HG02870 (cell line): ENCODE data around the gene CARD19.

Source experiments
- ATAC-seq: cut with Tn5 transposase; IDR thresholded peaks from one replicate; pipeline ENCODE4 v1.9.1; 2021; ENCODE audit warnings: mild to moderate bottlenecking, moderate library complexity; ENCODE audit not compliant: unreplicated experiment

CARD19 gene

GRCh38 chr9:93149361-93149760 lies 53.3 kb downstream of the CARD19 start:
- ATAC-seq, result no peak

- ATAC-seq, result no peak
These were observed 55.2 kb downstream of the CARD19 start for GRCh38 chr9:93151097-93151784.

- ATAC-seq, result no peak
These were observed 58.4 kb downstream of the CARD19 start for GRCh38 chr9:93154293-93154903.

DNA sequence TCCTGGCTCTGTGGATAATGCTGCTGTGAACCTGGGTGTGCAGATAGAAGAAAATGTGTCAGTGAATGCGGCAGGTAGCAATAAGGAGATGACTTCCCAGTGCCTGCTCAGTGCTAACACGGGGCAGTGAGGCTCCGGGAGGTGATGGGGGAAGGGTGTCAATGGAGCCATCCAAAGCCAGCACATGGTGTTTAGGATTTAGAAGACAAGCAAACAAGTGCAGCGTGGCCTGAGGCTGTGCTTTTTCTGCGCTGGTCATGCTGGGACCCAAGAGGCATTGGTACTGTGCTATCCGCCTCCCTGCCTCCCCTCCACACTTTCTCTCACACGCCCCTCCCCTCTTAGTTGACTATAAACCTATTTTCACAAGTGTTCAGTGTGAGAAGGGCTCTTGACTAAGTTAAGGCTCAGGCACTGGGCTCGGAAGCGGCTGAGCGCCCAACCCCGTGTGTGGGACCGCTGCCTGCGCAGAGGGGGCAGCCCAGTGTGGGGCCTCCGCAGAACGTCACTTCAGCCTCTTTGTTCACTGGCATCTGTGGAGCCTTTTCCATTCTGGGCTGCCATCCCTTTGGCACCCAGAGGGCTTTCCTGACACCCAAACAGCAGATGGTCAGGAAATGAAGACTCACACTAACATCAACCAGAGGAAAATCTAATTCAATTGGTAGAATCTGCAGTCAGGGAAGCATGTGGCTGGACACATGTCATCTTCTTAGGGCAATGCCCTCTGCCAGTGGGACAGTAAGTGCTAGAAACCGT lies 59.9 kb downstream of the CARD19 start:
- no peak for ATAC-seq

DNA sequence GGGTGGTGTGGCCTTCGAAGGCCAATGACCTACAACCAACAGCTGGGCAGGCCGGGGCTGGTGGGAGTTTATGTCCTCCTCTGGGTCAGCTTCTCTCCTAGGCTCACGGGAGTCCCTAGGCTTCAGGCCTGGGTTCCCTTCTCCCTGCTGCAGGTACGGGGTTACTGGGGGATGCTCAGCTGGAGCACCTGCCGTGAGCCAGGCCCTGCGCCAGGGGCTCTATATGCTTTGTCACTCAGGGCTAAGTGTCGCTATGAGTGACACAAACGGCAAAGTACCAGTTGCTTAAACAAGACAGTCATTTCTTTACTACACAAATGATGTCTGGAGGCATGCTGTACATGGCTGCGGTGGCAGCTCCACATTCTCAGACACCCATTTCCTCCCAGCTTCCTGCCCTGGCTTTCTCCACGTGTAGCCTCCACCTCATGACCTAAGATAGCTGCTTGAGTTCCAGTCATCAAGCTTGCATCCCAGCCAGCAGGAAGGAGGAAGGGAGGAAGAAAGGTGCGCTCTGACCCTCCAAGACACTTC lies 60.5 kb downstream of the CARD19 start:
- peak; percentile 87 for ATAC-seq

DNA sequence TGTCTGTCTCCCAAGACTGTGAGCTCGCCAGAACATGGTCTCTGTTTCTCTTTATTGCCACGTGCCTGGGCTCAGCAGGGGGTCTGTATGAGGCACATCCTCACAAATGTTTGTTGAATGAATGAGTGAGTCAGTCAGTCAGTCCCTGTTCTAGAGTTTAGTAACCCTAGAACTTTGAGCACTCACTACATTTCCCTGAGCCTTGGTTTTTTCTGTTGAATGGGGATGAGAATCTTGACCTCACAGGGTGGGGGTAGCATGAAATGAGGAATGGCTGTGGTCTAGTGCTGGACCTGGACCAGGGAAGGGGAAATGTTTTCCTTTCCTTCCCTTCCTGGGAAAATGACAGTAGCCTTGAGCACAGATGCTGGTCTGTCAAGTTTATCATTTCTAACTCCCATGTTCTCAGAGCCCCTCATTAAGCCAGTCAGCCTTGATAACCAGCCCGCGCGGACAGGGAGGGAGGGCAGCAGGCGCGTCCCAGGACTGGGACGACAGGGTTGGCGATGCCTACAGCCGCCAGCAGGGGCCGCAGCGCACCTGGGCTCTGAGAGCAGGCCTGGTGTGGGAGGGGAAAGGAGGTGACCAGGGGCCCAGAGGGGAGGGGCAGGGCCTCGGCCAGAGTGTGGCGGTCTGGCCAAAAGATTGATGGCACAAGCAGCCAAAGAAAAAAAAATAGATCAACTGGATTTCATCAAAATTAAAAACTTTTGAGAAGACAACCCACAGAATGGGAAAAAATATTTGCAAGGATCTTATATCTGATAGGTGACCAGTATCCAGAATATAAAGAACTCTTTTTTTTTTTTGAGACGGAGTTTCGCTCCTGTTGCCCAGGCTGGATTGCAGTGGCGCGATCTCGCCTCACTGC lies 63.8 kb downstream of the CARD19 start:
- peak; percentile 62 for ATAC-seq

DNA sequence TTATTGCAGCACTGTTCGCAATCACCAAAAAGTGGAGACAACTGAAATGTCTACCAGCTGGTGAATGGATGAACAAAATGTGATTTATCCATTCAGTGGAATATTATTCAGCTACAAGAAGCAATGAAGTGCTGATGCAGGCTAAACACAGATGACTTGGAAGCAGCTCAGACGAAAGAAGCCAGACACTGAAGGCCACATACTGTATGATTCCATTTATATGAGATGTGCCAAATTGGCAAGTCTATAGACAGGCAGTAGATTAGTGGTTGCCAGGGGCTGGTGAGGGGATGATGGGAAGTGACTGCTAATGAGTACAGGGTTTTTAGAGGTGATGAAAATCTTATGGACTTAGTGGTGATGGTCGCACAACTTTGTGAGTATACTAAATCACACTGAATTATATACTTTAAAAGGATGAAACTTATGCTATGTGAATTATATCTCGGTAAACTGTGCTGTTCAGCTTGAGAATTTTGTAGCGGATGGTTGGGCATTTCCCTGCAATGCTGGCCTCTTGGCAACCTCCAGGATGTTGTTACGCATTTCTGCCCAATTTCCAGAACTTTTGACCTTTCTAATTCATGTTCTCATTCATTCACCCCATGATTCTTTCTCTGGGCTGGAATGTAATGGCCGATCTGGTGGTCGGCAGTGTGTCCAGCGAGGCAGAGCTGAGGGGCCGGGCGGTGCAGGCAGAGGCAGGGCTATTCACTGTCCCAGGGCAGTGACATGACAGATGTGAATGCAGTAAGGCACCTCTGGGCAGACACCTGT lies 66.0 kb downstream of the CARD19 start:
- ATAC-seq, result no peak
